Uterus (tissue), 4 donors: ENCODE results near the gene PIK3R2. TPM values are rescaled to one million over a fixed set of nuclear protein-coding genes. Genes with fewer than 3 reads are reported as not detected.

Experiments
- DNase-seq, 2 donors: peaks; one replicate each; pipeline ENCODE4 v3.0.0-alpha.2; 2019 to 2020
- H3K27ac ChIP-seq, 2 donors: fragments of 200-600 bp; sonication (generic); 1 replicate in 1 of 2; 2 replicates in 1 of 2; pipeline ENCODE4 v1.5.1; 2016 to 2018
- H3K27me3 ChIP-seq, 2 donors: fragments of 200-600 bp; sonication (generic); one replicate each; pipeline ENCODE4 v1.5.1; 2018 to 2019; ENCODE audit warnings: control low read depth in 1 of 2
- H3K36me3 ChIP-seq, 2 donors: fragments of 200-600 bp; sonication (generic); one replicate each; pipeline ENCODE4 v1.5.1; 2019; ENCODE audit warnings: control low read depth in 1 of 2
- H3K4me1 ChIP-seq, 2 donors: fragments of 200-600 bp; sonication (generic); one replicate each; pipeline ENCODE4 v1.5.1; 2018 to 2019; ENCODE audit warnings: control low read depth in 1 of 2
- H3K4me3 ChIP-seq, 2 donors: fragments of 200-600 bp; sonication (generic); 1 replicate in 1 of 2; 2 replicates in 1 of 2; pipeline ENCODE4 v1.5.1; 2018 to 2019; ENCODE audit warnings: mild to moderate bottlenecking in 1 of 2
- H3K9me3 ChIP-seq, 2 donors: fragments of 200-600 bp; sonication (generic); one replicate each; pipeline ENCODE4 v1.5.1; 2019; ENCODE audit warnings: control low read depth in 1 of 2
- POLR2A ChIP-seq, 2 donors: fragments of 450-650 bp; IDR thresholded peaks; one replicate each; pipeline ENCODE4 v1.6.1; 2016; ENCODE audit warnings: antibody characterized with exemption in 2 of 2, mild to moderate bottlenecking in 1 of 2, moderate library complexity in 1 of 2
- intact Hi-C: fragments of 100-400 bp; cut with DNase I; formaldehyde crosslinking; loops from one replicate; pipeline ENCODE4 v1.15.1; 2023; ENCODE audit warnings: low total_unique reads
- total RNA-seq, 4 donors: library from RNA; depleted of rRNA in 3 of 4; stranded (reverse); fragments of >200 nt in 3 of 4; gene quantifications; one replicate each; pipeline versions ENCODE4 v1.1.0 to v1.2.4, GENCODE V29; 2014 to 2023
- TF ChIP-seq, protein P1 (sequence below), 4 experiments: fragments of 200-600 bp in 2 of 4; fragments of 450-650 bp in 2 of 4; sonication (generic) in 2 of 4; IDR thresholded peaks; one replicate each; pipeline ENCODE4 v1.5.1; 2016 to 2019; ENCODE audit warnings: antibody characterized with exemption in 4 of 4, mild to moderate bottlenecking in 2 of 4, moderate library complexity in 1 of 4
- donor health status: DM: yes; HTN: yes; CAD: no.

PIK3R2 gene
- total RNA-seq, 4 donors from 2014 or later, result 17.2 to 39.4 (median 29.7) TPM

- intact Hi-C loops, result no loop called here
- DNase-seq, result peak; percentile 64 to 74
- no peaks in the 10 kb centered on the region for H3K36me3 ChIP-seq
- peak overlapping the region in 1 of 2 donors; percentile 6 for H3K4me3 ChIP-seq
- H3K9me3 ChIP-seq, result no peaks in the 10 kb centered on the region
- no peaks in the 10 kb centered on the region for H3K27me3 ChIP-seq
- H3K4me1 ChIP-seq, result peaks cover 0 to 12% of the 10 kb centered on the region in 2 donors
- peak overlapping the region in 1 of 2 donors; percentile 63 for H3K27ac ChIP-seq
- TF ChIP-seq, protein P1, sequence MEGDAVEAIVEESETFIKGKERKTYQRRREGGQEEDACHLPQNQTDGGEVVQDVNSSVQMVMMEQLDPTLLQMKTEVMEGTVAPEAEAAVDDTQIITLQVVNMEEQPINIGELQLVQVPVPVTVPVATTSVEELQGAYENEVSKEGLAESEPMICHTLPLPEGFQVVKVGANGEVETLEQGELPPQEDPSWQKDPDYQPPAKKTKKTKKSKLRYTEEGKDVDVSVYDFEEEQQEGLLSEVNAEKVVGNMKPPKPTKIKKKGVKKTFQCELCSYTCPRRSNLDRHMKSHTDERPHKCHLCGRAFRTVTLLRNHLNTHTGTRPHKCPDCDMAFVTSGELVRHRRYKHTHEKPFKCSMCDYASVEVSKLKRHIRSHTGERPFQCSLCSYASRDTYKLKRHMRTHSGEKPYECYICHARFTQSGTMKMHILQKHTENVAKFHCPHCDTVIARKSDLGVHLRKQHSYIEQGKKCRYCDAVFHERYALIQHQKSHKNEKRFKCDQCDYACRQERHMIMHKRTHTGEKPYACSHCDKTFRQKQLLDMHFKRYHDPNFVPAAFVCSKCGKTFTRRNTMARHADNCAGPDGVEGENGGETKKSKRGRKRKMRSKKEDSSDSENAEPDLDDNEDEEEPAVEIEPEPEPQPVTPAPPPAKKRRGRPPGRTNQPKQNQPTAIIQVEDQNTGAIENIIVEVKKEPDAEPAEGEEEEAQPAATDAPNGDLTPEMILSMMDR (IDR thresholded peaks at IDR 0.05), result no peak
- TF ChIP-seq POLR2A (IDR thresholded peaks at IDR 0.05), result no peak
Measured at GRCh38 chr19:18194554-18195238, 41.7 kb downstream of the PIK3R2 start.

GRCh38 chr19:18196511-18196845 is 43.5 kb downstream of the PIK3R2 start:
- intact Hi-C loops, result no loop called here
- no peak for TF ChIP-seq POLR2A (IDR thresholded peaks at IDR 0.05)
- TF ChIP-seq, protein P1 (IDR thresholded peaks at IDR 0.05), result no peak
- H3K9me3 ChIP-seq, result no peaks in the 10 kb centered on the region
- H3K4me1 ChIP-seq, result peaks cover 0 to 12% of the 10 kb centered on the region in 2 donors
- H3K4me3 ChIP-seq, result no peak overlapping the region
- H3K27ac ChIP-seq, result no peak overlapping the region
- no peaks in the 10 kb centered on the region for H3K27me3 ChIP-seq
- DNase-seq, result no peak
- H3K36me3 ChIP-seq, result no peaks in the 10 kb centered on the region

DNA sequence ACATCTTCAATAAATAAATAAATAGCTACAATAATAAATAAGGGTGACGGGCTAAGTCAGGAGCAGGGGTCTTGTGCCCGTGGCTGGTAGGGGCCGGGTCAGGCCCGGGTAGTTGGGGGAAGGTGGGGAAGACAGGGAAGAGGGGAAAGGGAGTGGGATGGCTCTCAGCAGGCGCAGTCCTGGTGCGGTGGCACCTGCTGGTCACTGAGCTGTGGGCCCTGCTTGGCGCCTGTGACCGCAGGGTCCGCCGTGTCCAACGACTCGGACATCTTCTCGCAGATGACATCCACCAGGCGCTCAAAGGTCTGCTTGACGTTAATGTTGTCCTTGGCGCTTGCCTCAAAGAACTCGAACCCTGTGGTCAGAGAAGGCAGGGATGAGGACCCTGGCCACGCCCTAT is 44.3 kb downstream of the PIK3R2 start:
- no peak overlapping the region for H3K27ac ChIP-seq
- H3K4me1 ChIP-seq, result peaks cover 0 to 12% of the 10 kb centered on the region in 2 donors
- H3K36me3 ChIP-seq, result no peaks in the 10 kb centered on the region
- no peak overlapping the region for H3K4me3 ChIP-seq
- no peaks in the 10 kb centered on the region for H3K27me3 ChIP-seq
- no peak for DNase-seq
- intact Hi-C loops, result no loop called here
- H3K9me3 ChIP-seq, result no peaks in the 10 kb centered on the region
- TF ChIP-seq, protein P1 (IDR thresholded peaks at IDR 0.05), result no peak
- no peak for TF ChIP-seq POLR2A (IDR thresholded peaks at IDR 0.05)

GRCh38 chr19:18197941-18198340 is 45.0 kb downstream of the PIK3R2 start:
- H3K4me1 ChIP-seq, result peaks cover 0 to 17% of the 10 kb centered on the region in 2 donors
- H3K36me3 ChIP-seq, result no peaks in the 10 kb centered on the region
- no peak overlapping the region for H3K27ac ChIP-seq
- no peaks in the 10 kb centered on the region for H3K27me3 ChIP-seq
- TF ChIP-seq, protein P1 (IDR thresholded peaks at IDR 0.05), result no peak
- TF ChIP-seq POLR2A (IDR thresholded peaks at IDR 0.05), result no peak
- no peak for DNase-seq
- intact Hi-C loops, result no loop called here
- H3K4me3 ChIP-seq, result no peak overlapping the region
- no peaks in the 10 kb centered on the region for H3K9me3 ChIP-seq

GRCh38 chr19:18198374-18198773 is 45.4 kb downstream of the PIK3R2 start:
- Histone ChIP-seq H3K4me1 (peaks cover 0 to 19% of the 10 kb centered on the region in 2 donors), H3K27ac (no peak overlapping the region), H3K36me3 (no peaks in the 10 kb centered on the region), H3K27me3 (no peaks in the 10 kb centered on the region), H3K4me3 (no peak overlapping the region), H3K9me3 (no peaks in the 10 kb centered on the region)
- TF ChIP-seq, protein P1 (IDR thresholded peaks at IDR 0.05), result no peak
- TF ChIP-seq POLR2A (IDR thresholded peaks at IDR 0.05), result no peak
- intact Hi-C loops, result no loop called here
- DNase-seq, result no peak
